Large intestine (tissue), 3 donors: ENCODE results near the gene MRPL50. TPM values are rescaled to one million over a fixed set of nuclear protein-coding genes. Genes with fewer than 3 reads are reported as not detected.
"Not testable (repeated sequence)": the region's sequence is repeated elsewhere in the genome, so short reads cannot be mapped to it uniquely, and the experiment has no call there.

Experiments
- DNase-seq, 2 donors: peaks; one replicate each; pipeline versions ENCODE4 v3.0.0 to v3.0.0-alpha.2; 2013
- H3K27ac ChIP-seq: one replicate; pipeline ENCODE4 v1.5.1; 2013; ENCODE audit warnings: low read length
- H3K27me3 ChIP-seq: 2 replicates; pipeline ENCODE4 v1.6.1; 2013; ENCODE audit warnings: low read length; ENCODE audit not compliant: control insufficient read depth, insufficient read depth
- H3K36me3 ChIP-seq: 2 replicates; pipeline ENCODE4 v1.6.1; 2013; ENCODE audit warnings: low read length; ENCODE audit not compliant: control insufficient read depth, insufficient read depth
- H3K4me1 ChIP-seq: one replicate; pipeline ENCODE4 v1.6.1; 2013; ENCODE audit warnings: low read length; ENCODE audit not compliant: control insufficient read depth, insufficient read depth
- H3K4me3 ChIP-seq: one replicate; pipeline ENCODE4 v1.5.1; 2013; ENCODE audit warnings: low read length
- H3K9me3 ChIP-seq: one replicate; pipeline ENCODE4 v1.6.1; 2013; ENCODE audit warnings: mild to moderate bottlenecking, low read depth, low read length, moderate library complexity; ENCODE audit not compliant: control insufficient read depth
- WGBS: methylation state at CpG from one replicate; pipeline ENCODE4 v1.1.5; 2013; ENCODE audit warnings: low lambda C conversion rate; ENCODE audit not compliant: insufficient coverage; 5-methylcytosine and 5-hydroxymethylcytosine counted together
- polyA plus RNA-seq: library from polyadenylated mRNA; unstranded; fragments of 120-200 nt; gene quantifications from one replicate; pipeline ENCODE4 v1.2.1, GENCODE V29; 2013

The MRPL50 gene
- polyA plus RNA-seq, 1 donor: 27.5 TPM

GRCh38 chr9:101398930-101399642 lies 668 bp upstream of the MRPL50 start:
- Histone ChIP-seq H3K36me3 (peaks cover 47% of the 10 kb centered on the region), H3K9me3 (peaks cover 20% of the 10 kb centered on the region), H3K4me1 (peaks cover 4% of the 10 kb centered on the region), H3K27ac (peak overlapping the region; percentile 78), H3K4me3 (peak overlapping the region; percentile 73), H3K27me3 (no peaks in the 10 kb centered on the region)
- DNase-seq: peak in 1 of 2 donors; percentile 70
- WGBS: 0% methylated on average over 3 of the region's 28 CpGs

GRCh38 chr9:101397746-101398067 lies 711 bp downstream of the MRPL50 start:
- no peak for DNase-seq
- no CpG with 5 or more reads among the region's 4 CpGs for WGBS
- H3K36me3 ChIP-seq: peaks cover 33% of the 10 kb centered on the region
- H3K4me1 ChIP-seq: peaks cover 4% of the 10 kb centered on the region
- peak overlapping the region; percentile 79 for H3K27ac ChIP-seq
- no peaks in the 10 kb centered on the region for H3K27me3 ChIP-seq
- peaks cover 20% of the 10 kb centered on the region for H3K9me3 ChIP-seq
- peak overlapping the region; percentile 73 for H3K4me3 ChIP-seq

GRCh38 chr9:101394687-101395086 lies 3.7 kb downstream of the MRPL50 start:
- Histone ChIP-seq H3K9me3 (peaks cover 15% of the 10 kb centered on the region), H3K27me3 (no peaks in the 10 kb centered on the region)

GRCh38 chr9:101393135-101393534 lies 5.3 kb downstream of the MRPL50 start:
- 97% methylated on average over 3 of the region's 3 CpGs for WGBS
- H3K4me3 ChIP-seq: no peak overlapping the region
- peaks cover 5% of the 10 kb centered on the region for H3K4me1 ChIP-seq
- no peak overlapping the region for H3K27ac ChIP-seq
- DNase-seq: no peak
- H3K36me3 ChIP-seq: peaks cover 23% of the 10 kb centered on the region
- H3K9me3 ChIP-seq: peaks cover 15% of the 10 kb centered on the region
- H3K27me3 ChIP-seq: no peaks in the 10 kb centered on the region

More at GRCh38 chr9:101394687-101395086, 3.7 kb downstream of the MRPL50 start:
- DNase-seq: no peak
- H3K36me3 ChIP-seq: peaks cover 18% of the 10 kb centered on the region
- no CpG with 5 or more reads among the region's 1 CpG for WGBS
- peaks cover 4% of the 10 kb centered on the region for H3K4me1 ChIP-seq
- H3K4me3 ChIP-seq: no peak overlapping the region
- H3K27ac ChIP-seq: no peak overlapping the region

- 50% methylated on average over 1 of the region's 2 CpGs for WGBS
- no peak for DNase-seq
Observed at GRCh38 chr9:101388507-101388993, 9.9 kb downstream of the MRPL50 start.

GRCh38 chr9:101387871-101388506 lies 10.4 kb downstream of the MRPL50 start:
- 75% methylated on average over 2 of the region's 6 CpGs for WGBS
- Histone ChIP-seq H3K4me1 (peaks cover 5% of the 10 kb centered on the region), H3K27me3 (no peaks in the 10 kb centered on the region), H3K9me3 (peaks cover 12% of the 10 kb centered on the region), H3K36me3 (peaks cover 17% of the 10 kb centered on the region), H3K27ac (peak overlapping the region; percentile 31), H3K4me3 (no peak overlapping the region)
- DNase-seq: peak in 1 of 2 donors; percentile 46

More at GRCh38 chr9:101388507-101388993, 9.9 kb downstream of the MRPL50 start:
- H3K27ac ChIP-seq: peak overlapping the region; percentile 31
- H3K27me3 ChIP-seq: no peaks in the 10 kb centered on the region
- H3K36me3 ChIP-seq: peaks cover 17% of the 10 kb centered on the region
- H3K4me3 ChIP-seq: no peak overlapping the region
- H3K9me3 ChIP-seq: peaks cover 18% of the 10 kb centered on the region
- H3K4me1 ChIP-seq: peaks cover 5% of the 10 kb centered on the region

GRCh38 chr9:101384873-101385536 lies 13.4 kb downstream of the MRPL50 start, which contains the start of gene BAAT:
Gene BAAT (minus strand): TSS chr9:101385006. CDS start chr9:101371404, 13,602 bp downstream.
- H3K4me1 ChIP-seq: not testable (repeated sequence)
- no CpG with 5 or more reads among the region's 11 CpGs for WGBS

GRCh38 chr9:101383361-101383760 lies 15.1 kb downstream of the MRPL50 start:
- H3K27ac ChIP-seq: no peak overlapping the region

More at GRCh38 chr9:101384873-101385536, 13.4 kb downstream of the MRPL50 start, which contains the start of gene BAAT:
- H3K4me3 ChIP-seq, DNase-seq, H3K27ac ChIP-seq, H3K27me3 ChIP-seq, H3K36me3 ChIP-seq: not testable (repeated sequence)
- peaks cover 11% of the 10 kb centered on the region for H3K9me3 ChIP-seq

GRCh38 chr9:101381833-101382342 lies 16.5 kb downstream of the MRPL50 start:
- DNase-seq: no peak
- WGBS: 100% methylated on average over 1 of the region's 2 CpGs
- H3K27me3 ChIP-seq: no peaks in the 10 kb centered on the region
- H3K27ac ChIP-seq: no peak overlapping the region
- no peaks in the 10 kb centered on the region for H3K4me1 ChIP-seq
- H3K36me3 ChIP-seq: no peaks in the 10 kb centered on the region
- peaks cover 11% of the 10 kb centered on the region for H3K9me3 ChIP-seq
- no peak overlapping the region for H3K4me3 ChIP-seq

More at GRCh38 chr9:101383361-101383760, 15.1 kb downstream of the MRPL50 start:
- peaks cover 5% of the 10 kb centered on the region for H3K4me1 ChIP-seq
- H3K36me3 ChIP-seq: no peaks in the 10 kb centered on the region
- H3K4me3 ChIP-seq: no peak overlapping the region
- H3K27me3 ChIP-seq: no peaks in the 10 kb centered on the region
- H3K9me3 ChIP-seq: peaks cover 11% of the 10 kb centered on the region
- 75% methylated on average over 1 of the region's 2 CpGs for WGBS
- no peak for DNase-seq

GRCh38 chr9:101381118-101381517 lies 17.3 kb downstream of the MRPL50 start:
- Histone ChIP-seq H3K27ac (no peak overlapping the region), H3K27me3 (no peaks in the 10 kb centered on the region), H3K4me1 (no peaks in the 10 kb centered on the region), H3K36me3 (no peaks in the 10 kb centered on the region), H3K4me3 (no peak overlapping the region), H3K9me3 (peaks cover 11% of the 10 kb centered on the region)
- WGBS: no CpG with 5 or more reads among the region's 3 CpGs
- DNase-seq: no peak
